Measurements from ENCODE around the gene DNAAF2.

DNA sequence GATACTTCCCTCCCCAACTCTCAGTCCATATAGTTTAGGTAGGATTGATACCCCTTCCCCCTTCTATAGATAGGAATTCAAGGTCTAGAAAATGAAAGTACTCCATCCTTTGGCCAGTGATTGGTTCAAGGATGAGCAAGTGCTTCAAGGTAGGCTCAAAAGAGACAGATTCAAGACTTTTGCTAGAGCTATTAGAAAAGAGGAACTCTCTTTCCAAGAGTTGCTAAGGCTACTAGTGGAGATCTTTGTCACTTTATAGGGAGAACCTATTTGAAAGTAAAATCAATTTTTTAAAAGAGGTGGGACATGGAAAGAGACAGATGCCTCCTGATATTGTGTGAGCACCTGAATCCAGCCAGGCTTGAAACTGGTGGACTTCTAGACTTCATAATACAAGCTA, 35.4 kb upstream of the DNAAF2 start:
- TF ChIP-seq POLR2A (IDR thresholded peaks at IDR 0.05) (no peak), POLR2AphosphoS5 (IDR thresholded peaks at IDR 0.05) (no peak)
- TF ChIP-seq, protein P1, sequence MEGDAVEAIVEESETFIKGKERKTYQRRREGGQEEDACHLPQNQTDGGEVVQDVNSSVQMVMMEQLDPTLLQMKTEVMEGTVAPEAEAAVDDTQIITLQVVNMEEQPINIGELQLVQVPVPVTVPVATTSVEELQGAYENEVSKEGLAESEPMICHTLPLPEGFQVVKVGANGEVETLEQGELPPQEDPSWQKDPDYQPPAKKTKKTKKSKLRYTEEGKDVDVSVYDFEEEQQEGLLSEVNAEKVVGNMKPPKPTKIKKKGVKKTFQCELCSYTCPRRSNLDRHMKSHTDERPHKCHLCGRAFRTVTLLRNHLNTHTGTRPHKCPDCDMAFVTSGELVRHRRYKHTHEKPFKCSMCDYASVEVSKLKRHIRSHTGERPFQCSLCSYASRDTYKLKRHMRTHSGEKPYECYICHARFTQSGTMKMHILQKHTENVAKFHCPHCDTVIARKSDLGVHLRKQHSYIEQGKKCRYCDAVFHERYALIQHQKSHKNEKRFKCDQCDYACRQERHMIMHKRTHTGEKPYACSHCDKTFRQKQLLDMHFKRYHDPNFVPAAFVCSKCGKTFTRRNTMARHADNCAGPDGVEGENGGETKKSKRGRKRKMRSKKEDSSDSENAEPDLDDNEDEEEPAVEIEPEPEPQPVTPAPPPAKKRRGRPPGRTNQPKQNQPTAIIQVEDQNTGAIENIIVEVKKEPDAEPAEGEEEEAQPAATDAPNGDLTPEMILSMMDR (IDR thresholded peaks at IDR 0.05) = no peak
